DMS114 treated with DMSO at 0.1 percent for 48 hours (cell line): ENCODE results near the gene MEIKIN.

Experiments used
- DNase-seq: peaks from one replicate; lab custom pipeline; 2025; ENCODE audit not compliant: unreplicated experiment; lab: John Stamatoyannopoulos, UW

MEIKIN gene

DNA sequence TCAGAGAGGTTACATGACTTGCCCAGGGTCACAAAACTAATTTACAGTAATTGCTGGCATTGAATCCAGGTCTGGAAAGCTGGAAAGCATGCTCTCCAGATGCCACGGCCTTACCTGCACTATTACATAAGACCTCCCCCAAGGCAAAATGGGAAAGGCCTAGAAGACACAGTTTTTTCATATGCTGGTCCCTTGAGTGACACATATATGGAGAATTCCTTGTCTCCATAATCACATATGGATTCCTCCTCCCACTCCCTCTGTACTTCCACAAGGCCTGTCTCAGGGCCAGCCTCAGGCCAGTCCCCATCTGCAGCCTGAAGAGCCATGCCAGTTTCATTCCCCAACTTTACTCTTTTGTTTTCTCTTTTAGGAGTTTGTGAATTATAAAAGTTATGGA is 28.6 kb upstream of the MEIKIN start:
- DNase-seq, result no peak

DNA sequence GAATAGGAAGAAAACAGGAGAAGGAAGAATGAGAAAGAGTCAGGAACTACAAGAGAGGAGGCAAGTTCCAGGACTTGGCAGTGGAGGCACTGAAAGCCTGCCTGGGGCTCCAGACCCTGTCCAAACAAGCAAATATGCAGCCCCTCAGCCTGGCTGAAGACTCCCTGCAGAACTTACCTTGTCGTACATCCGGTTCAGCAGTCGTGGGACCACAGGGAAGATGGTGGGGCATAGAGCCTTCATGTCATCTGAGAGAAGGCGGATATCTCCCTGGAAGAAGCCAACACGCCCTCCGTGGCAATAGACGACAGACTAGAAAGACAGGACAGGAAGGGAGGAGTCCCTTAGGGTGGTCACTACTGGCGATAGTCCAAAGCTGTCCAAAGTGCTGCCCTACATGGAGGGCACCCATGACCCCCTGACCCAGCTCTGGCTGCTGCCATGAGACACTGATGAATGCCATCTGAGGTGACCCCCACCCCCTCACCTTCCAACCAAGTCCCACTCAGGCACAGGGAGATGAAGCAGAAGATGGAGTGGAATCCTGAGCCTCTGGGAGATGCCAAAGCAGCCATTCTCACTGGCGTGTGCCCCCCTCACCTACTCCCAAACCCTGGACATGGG is 27.7 kb upstream of the MEIKIN start:
- no peak for DNase-seq

DNA sequence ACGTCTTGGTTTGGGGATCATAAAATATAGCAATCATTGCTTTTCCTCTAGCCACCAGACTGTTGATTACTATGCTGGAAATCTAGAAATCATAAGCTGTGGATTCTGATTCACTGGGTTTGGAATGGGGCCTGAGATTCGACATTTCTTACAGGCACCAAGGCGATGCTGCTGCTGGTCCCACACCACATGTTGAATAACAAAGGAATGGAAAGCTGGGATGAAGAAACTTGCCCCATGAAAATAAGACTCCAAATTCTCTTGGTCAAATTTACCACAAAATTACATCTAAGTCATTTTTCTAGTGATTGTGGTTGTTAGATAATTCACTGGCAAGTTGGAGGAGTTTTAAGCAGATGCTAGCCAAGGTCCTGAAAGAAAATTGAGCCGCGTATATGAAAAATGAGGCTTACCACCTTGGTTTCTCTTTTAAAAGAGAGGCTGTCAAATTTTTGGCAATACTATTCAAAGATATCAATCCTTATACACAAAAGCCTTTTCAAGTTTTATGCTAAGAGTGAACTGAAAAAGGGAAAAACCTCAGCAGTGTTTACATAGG is 23.0 kb upstream of the MEIKIN start:
- no peak for DNase-seq

DNA sequence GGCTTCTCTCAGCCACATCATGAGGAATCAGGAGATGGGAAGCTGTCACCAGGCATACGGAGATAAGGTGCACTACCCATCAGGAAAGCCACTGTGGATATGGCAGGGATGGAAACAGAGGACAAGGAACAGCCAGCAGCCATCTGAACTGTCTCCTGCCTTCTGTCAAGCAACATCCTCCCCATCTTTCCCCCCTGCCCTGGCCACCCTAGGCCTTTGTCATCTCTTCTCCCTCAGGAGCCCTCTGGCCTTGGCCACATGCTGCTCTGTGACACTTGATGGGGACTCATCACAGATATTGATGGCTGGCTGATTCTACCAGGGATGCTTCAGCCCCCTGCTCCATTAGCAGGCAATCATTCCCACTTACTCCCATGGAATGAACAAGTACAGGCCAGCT is 21.1 kb upstream of the MEIKIN start:
- DNase-seq, result no peak

DNA sequence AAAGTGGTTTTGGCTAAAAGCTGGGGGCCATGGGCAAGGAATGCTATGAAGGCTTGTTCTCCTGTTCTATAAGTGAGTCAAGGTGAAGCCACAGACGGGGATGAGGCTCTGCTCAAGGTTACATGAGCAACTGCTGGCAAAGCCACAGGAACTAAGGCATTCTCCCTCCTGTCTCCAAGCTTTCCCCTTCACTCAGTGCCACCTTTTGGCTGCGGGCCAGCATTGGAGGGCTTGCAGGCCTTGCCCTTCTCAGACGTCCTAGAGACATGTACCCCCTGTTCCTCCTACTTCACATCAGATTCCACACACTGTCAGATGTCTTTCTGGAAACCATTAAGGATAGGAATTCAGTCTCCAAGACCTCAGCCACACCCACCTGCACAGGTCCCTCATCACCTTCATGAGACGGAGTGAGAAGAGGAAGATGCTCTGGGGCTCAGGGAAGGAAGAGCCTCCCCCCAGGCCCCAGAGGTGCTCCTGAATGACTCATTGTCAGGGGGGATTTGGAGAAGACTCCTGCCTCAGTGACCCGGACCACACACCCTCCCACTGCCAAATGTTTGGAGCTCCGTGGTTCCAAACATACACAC is 20.5 kb upstream of the MEIKIN start:
- no peak for DNase-seq

DNA sequence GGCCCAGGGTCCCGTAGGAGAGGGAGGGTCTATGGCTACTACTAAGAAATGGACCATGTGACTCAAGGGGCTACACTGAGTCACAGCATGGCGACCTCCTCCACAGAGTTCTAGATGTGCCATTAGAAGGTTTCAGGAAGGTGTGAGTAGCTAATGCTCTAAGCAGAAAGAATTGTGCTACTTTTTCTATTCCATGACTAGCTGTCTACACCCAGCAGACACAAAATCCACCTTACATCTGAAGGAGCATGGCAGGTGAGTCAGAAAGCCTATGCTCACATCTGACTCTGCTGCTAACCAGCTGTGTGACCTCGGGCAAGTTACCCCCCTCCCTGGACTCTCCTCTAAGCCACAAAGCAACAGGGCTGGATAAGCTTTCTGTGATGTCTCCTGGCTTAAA is 14.4 kb upstream of the MEIKIN start:
- no peak for DNase-seq

DNA sequence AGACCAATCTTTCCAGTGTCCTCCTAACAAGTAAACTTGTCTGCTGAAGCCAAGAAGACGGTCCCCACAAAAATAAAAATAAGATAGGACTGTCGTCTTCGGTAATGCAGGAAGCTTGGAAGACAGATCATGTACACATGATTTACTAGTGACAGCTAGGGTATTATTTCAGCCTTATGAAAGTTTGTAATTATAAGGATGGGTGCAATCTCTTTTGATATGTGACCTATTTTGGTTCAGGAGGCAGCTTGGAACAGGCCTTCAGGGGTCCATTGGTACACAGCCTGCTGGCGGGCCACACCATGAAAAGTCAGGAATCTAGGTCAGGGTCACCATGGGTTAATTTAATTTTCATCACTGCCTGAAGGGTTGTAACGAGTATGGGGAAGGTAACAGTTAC is 13.7 kb upstream of the MEIKIN start:
- DNase-seq, result no peak

DNA sequence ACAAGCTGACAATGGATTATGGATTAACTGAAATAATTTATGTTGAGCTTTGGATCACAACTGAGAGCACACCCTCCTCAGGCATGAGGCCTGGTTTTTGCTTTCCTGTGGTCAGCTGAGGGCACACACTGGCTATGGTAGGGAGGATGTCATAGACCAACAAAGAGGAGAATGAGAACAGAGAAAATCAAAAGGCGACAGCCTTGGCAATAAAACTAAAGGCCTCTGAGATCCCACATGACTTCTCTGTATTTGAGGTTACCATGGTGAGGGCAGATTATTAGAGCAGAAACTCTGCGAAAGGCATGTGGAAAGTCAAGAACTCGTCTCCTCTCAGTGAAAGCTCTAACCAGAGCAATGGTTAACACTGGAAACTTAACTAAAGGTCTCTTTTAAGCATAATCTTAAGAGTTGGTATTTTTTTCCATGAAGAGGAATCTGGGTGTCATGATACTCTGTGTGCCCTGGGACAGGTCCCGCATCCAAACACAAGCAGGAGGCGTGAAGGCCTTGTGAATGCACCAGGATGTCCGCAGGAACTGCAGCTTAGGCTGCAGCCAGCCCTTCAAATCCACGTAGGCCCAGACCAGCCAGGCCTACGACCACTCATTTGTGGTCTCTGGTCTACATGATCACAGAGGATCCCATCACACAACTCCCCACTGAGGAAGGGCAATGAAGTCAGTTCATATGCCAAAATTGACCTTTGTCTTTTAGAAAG is 12.4 kb upstream of the MEIKIN start:
- DNase-seq, result no peak

DNA sequence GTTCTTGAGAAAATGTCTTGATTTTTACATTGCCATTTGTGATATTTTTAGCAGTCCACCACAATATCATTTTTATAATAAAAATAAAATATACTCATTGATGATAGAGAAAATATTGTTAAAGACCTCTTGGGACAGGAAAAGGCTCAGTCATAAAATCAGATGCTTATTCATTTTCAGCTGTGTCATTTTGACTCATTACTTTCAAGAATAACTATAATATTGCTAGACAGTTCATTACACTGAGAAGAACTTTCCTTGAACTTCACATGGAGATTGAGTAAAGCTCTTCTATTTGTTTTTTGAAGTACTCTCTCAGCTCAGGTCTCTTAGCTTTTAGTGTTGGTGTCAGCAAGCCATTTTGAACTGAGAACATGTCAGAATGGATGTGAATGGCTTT is 8.5 kb upstream of the MEIKIN start:
- DNase-seq, result no peak

DNA sequence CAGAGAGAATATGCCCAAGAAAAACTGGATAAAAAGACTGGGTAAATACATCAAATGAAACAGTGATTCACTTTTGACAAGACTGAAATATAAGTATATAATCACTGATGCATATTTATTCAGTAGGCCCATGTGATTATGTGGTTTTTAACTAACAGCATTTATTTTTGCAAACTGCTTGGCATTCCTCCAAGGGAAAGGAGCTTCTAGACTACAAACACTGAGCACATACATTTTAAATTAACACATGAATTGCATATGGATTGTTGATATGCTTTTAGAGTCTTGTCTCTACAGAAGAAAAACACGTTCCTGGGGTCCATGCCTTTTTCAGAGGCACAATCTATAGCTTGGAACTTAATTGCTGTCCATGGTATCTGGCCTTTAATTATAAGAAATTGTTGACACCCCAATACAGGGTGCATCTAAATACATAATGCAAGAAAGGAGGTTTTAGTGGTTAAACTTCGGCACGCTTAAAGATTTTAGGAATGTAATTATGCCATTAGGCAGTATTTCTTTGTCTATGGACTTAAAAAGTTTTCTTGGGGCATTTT is 6.9 kb upstream of the MEIKIN start:
- no peak for DNase-seq

DNA sequence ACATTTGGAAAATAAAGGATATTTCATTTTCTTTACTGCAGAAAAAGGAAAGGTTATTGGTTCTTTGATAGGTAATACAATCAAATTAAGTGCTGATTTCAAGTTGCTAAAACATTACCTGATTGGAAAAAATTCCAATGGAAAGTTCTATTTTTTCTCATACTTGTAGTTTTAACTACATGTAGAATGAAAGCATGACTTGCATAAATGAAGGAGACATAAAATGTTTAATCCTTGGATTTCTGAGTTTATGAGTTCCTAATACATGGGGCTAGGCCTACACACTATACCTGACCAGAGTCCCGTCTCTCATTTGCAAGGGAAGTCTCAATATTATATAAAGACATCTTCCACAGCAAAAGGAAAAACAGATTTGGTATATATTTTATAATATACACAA is 5.2 kb upstream of the MEIKIN start:
- no peak for DNase-seq

DNA sequence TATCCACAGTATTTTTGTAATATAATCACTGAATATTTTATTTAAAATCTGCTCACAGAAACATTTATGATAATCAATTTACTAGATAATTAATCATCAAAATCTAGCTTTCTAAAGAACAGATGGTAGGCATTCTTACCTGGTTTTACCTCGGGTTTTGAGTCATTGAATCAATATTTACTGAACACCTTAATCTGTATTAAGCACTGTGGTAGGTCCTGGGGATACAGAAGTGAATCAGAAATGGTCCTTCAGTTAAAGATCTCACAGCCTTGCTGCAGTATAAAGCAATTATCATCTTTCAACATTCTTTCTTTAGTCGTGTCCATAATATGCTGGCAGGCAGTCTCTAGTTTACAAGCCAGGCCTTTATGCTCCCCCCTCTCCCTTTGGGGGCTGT is 2.0 kb upstream of the MEIKIN start:
- DNase-seq, result no peak

DNA sequence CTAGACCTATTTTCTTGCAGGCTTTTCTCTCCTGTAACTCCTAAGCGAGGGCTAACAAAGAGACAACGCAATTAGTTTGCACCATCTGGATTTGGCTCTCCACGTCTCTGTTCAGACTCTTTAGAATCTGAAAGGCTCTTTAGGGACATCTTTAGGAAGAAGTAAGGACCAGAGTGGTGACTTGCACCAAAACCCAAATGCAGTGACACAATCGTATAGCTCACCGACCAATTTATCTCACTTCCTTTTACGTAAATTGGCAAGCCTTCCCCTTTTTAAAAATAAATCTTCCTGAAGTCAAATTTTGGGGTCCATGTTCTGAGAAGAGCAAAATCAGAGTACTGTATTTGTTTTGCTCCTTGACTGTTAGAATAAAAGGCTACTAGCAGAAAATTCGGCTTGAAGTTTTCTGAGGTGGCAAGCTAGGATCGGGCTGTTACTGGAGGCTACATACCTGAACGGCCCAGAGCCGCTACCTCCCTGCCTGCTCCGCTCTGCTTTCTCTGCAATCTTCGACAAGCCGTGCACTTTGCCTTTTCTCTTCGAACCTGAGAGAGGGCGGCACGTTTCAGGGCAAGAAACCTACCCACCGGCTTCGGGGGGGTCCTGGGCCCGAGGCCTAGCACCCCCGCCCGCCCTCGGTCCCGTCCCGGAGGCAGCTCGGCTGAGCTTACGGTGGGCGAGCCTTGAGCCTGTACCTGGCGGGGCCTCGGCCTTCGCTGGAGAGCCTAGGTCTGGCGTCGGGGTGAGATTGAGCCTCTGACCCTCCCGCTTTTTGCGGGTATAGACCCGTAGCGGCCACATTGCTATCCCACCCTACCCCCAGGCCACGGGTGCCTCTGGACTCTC is 537 bp downstream of the MEIKIN start:
- DNase-seq, result no peak

DNA sequence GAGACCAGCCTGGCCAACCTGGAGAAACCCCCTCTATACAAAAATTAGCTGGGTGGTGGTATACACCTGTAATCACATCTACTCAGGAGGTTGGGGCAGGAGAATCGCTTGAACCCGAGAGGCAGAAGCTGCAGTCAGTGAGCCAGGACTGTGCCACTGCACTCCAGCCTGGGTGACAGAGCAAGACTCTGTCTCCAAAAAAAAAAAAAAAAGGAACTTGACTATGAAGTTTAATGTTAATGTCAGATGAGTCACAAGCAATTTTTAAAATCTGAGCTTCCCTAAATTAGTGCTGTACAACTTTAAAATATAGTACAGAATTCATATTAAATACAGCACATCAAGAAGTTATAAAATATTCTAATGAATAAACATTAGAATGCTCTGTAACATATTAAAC is 1.5 kb downstream of the MEIKIN start:
- DNase-seq, result no peak

DNA sequence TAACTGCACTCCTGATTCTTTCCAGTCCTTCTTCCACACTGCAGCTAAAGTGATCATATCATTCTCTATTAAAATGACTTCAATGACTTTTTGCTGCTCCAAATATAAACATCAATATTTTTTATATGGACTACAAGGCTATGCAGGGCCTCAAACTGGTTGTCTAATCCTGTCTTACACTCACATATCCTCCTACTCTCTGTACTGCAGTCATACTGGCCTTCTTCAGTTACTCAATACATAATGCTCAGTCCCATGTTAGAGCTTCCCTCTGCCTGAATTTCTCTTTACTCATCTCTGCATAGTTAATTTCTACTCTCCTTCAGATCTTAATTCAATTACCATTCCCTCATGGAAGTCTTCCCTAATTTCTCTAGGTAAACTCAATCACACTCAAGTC is 3.4 kb downstream of the MEIKIN start:
- DNase-seq, result no peak

DNA sequence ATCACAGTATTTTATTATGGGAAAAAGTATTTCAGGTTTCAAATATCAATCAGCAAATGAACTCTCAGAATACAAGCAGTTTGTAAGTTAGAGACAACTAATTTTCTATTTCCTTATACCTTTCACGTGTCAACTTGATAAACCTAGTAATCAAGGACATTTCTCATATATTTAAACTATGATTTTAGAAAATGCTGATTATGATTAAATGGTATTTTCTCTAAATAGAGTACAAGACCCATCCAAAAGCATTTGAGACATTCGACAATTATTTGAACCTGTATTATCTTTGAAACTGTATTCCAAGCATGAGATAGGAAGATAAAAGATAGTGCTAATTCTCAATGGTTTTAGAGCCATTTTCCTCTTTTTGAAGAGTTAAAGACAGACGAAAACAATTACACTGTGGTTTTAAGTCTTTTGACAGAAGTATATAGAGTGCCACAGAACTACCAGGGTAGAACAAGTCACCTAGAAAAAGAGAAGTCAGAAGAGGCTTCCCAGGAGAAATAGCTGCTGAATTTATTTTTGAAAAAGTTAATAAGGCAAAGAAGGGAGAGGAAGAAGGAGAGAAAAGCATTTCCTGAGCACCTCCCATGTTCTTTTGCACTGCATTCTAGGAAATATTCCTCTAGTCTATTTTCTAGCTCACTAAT is 5.6 kb downstream of the MEIKIN start:
- no peak for DNase-seq

DNA sequence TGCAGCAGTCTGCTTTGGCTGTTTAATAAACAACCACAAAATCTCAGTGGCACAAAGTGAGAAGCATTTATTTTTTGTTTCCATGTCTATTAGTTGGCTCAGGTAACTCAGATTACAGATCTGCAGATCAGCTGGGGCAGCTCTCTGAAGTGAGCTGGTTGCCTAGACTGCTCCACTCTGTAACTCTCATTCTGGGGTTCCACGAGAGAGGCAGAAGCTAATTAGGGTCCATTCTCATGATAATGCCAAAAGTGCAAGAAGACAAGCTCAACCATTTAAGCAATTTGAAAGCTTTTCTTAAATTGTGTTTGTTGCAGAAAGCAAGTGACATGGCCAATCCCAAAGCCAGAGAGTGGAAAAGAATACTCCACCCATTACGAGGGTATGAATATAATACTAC is 13.2 kb downstream of the MEIKIN start:
- DNase-seq, result no peak

DNA sequence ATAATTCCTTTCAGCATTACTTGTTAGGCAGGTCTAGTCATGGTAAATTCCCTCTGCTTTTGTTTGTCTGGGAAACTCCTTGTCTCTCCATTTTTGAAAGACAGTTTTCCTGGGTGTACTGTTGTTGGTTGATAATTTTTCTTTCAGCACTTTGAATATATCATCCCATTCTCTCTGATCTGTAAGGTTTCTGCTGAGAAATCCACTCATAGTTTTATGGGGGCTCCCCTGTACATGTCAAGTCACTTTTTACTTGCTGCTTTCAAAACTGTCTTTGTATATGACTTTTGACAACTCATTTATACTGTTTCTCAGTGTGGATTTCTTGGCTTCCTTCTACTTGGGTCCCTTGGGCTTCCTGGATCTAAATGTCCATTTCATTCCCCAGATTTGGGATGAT is 16.5 kb downstream of the MEIKIN start:
- DNase-seq, result no peak

DNA sequence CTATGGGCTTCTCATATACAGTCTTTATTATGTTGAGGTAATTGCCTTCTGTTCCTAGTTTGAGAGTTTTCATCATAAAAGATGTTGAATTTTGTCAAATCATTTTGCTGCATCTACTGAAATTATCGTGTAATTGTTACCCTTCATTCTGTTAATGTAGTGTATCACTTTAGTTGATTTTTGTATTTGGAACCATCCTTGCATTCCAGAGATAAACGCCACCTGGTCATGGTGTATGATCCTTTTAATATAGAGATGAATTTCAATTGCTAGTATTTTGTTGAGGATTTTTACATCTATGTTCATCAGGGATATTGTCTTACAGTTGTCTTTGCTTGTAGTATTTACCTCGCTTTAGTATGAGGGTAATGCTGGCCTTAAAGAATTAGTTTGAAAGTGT is 19.3 kb downstream of the MEIKIN start:
- DNase-seq, result no peak

DNA sequence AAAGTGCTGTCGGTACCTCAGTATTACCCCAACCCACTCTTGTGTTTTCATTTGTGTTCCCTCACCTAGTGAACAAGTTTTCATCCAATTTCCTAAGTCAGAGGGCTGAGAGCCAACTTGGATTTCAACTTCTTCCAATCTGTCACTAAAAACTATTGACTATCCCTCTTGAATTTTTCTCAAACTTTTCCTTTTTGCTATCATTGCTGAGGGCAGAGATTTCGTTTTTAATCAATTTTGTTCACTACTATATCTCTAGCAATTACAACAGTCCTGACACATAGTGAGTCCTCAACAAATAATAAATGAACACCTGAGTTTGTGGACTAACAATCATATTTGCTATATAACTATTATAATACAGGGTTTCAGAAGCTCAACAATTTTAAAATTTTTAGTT is 29.0 kb downstream of the MEIKIN start:
- no peak for DNase-seq

DNA sequence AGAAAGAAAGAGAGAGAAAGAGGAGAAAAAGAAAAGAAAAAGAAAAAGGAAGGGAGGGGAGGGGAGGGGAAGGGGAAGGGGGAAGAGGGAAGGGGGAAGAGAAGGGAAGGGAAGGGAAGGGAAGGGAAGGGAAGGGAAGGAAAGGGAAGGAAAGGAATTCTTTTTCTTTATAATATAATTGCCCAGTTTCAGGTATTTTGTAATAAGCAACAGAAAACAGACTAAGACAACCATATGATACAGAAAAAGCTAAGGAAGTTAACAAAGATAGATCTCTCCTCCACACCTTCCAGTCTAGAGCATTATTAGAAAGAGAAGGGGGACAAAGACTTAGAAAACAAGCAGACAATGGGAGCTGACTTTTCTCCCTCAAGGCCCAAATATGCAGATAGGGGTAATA is 31.0 kb downstream of the MEIKIN start:
- DNase-seq, result no peak
